ENCODE data around the gene SSNA1. TPM values are rescaled to one million over a fixed set of nuclear protein-coding genes. Genes with fewer than 3 reads are reported as not detected.

The SSNA1 gene
- total and polyA plus RNA-seq, 5 donors, result 43.2 to 86.4 (median 50.1) TPM

DNA sequence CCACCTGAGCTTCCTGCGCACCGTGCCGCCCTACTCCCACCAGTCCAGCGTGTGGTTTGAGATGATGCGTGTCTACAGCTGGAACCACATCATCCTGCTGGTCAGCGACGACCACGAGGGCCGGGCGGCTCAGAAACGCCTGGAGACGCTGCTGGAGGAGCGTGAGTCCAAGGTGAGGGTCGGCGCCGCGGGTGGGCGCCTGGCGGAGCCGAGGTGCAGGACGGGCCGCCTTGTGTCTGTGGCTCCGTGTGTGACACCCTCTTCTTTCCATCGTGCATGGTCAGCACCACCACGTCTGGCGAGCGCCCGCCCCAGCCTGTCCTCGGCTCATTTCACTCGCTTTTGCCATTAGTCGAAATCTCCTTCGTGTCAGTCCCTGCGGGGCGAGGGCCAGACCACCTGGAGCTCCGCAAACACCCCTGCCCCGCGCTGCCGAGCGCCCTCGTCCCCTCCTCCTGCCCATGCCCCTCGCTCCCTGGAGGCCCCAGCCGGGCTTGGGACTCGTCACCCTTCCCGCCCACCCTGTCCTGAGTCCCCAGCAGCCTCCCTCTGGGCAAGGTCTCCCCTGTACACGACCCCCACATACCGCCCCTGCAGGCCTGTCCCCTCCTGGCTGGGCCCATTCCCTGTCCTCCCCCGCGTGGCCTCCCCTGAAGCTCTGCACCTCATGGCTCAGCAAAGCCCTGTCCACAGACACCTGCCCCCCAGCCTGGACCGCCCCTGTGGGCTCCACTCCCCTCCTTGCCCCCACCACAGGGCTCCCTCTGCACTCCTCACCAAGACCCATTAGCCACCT lies 42.5 kb upstream of the SSNA1 start:
- ATAC-seq, result peak in 1 of 2 donors; percentile 36
- H3K27ac ChIP-seq (ENCODE audit: low read length), result no peak overlapping the region
- no peaks in the 10 kb centered on the region for H3K9me3 ChIP-seq (ENCODE audit: control insufficient read depth, low read length)
- DNase-seq, result peak; percentile 7 to 49 (median 34)
- intact Hi-C loops (cut with DNase I), result no loop called here
- H3K27me3 ChIP-seq (ENCODE audit: control insufficient read depth, insufficient read depth), result no peaks in the 10 kb centered on the region
- WGBS, result 51% methylated on average over 48 of the region's 49 CpGs
- H3K4me3 ChIP-seq (ENCODE audit: low read length), result no peak overlapping the region
- H3K4me1 ChIP-seq (ENCODE audit: control insufficient read depth, insufficient read depth, low read length), result no peaks in the 10 kb centered on the region

DNA sequence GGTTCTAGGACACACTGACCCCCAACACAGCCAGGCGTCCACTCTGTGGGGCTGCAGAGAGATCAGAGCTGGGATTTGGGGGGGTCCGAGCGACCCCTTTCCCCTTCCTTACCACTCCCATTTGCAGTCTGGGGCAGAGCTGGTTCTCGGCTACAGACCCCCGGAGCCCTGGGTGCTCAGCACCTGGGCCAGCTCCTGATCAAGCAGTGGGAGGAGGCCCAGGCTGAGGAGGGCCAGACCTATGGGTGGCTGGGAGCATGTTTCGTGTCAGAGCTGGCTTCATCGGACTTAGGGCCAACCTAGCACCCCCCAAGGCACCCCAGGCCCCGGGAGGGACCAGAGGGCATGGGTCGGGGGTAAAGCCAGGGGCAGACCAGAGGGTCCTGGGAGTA lies 42.0 kb upstream of the SSNA1 start:
- Histone ChIP-seq H3K4me3 (ENCODE audit: low read length) (no peak overlapping the region), H3K27ac (ENCODE audit: low read length) (no peak overlapping the region), H3K9me3 (ENCODE audit: control insufficient read depth, low read length) (no peaks in the 10 kb centered on the region), H3K27me3 (ENCODE audit: control insufficient read depth, insufficient read depth) (no peaks in the 10 kb centered on the region), H3K4me1 (ENCODE audit: control insufficient read depth, insufficient read depth, low read length) (no peaks in the 10 kb centered on the region)
- intact Hi-C loops (cut with DNase I), result no loop called here
- DNase-seq (peak; percentile 10 to 23 (median 11)), ATAC-seq (peak in 1 of 2 donors; percentile 9)
- 58% methylated on average over 9 of the region's 9 CpGs for WGBS

DNA sequence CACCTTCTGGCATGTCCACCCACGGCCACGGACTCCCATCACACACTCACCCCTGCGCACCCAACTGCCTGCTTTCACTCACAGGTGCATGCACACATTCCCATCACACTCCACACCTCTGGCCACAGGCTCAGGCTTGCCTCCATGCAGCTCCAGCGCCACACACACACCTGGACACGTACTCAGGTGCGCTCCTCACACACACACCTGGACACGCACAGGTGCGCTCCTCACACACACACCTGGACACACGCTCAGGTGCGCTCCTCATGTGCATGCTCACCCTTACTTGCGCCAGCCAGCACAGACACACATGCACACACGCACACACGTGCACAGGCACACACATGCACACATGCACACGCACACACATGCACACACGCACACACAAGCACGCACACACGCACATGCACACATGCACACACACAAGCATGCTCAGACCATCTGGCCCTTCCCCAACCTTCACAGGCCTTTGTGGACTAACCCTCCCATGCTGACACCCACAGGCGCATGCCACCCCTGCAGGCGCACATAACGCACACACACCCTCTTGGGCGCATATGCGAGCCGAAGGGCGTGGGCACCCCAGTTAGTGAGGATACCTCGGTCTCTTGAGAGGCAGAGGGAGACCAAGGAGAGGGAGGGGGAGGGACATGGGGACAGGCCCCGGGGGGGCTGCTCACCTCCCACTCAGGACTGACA lies 41.2 kb upstream of the SSNA1 start:
- Histone ChIP-seq H3K27me3 (ENCODE audit: control insufficient read depth, insufficient read depth) (no peaks in the 10 kb centered on the region), H3K9me3 (ENCODE audit: control insufficient read depth, low read length) (no peaks in the 10 kb centered on the region), H3K4me3 (ENCODE audit: low read length) (no peak overlapping the region), H3K4me1 (ENCODE audit: control insufficient read depth, insufficient read depth, low read length) (no peaks in the 10 kb centered on the region), H3K27ac (ENCODE audit: low read length) (no peak overlapping the region)
- intact Hi-C loops (cut with DNase I), result no loop called here
- DNase-seq, result peak; percentile 4 to 26 (median 5)
- 87% methylated on average over 26 of the region's 26 CpGs for WGBS
- ATAC-seq, result no peak

DNA sequence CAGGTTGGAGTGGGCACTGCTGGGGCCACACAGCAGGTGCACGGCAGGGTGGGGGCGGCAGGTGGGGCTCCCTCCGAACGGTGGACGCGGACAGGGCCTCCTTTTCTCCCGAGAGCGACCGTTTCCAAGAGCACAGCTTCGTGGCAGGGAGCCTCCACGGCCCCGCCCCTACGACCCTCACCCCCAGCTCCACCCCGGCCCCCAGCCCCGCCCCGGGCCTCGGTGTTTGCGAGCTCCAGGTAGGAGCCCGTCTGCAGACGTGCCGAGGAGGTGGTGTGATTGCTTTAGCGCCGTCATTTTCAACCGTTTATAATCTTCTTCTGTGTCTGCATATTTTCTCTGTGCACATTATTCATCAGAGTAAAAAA lies 40.7 kb upstream of the SSNA1 start:
- Histone ChIP-seq H3K4me1 (ENCODE audit: control insufficient read depth, insufficient read depth, low read length) (no peaks in the 10 kb centered on the region), H3K4me3 (ENCODE audit: low read length) (no peak overlapping the region), H3K27ac (ENCODE audit: low read length) (no peak overlapping the region), H3K27me3 (ENCODE audit: control insufficient read depth, insufficient read depth) (no peaks in the 10 kb centered on the region), H3K9me3 (ENCODE audit: control insufficient read depth, low read length) (no peaks in the 10 kb centered on the region)
- ATAC-seq (no peak), DNase-seq (peak in 2 of 3 donors; percentile 32 to 54)
- WGBS, result 28% methylated on average over 24 of the region's 24 CpGs
- intact Hi-C loops (cut with DNase I), result no loop called here

DNA sequence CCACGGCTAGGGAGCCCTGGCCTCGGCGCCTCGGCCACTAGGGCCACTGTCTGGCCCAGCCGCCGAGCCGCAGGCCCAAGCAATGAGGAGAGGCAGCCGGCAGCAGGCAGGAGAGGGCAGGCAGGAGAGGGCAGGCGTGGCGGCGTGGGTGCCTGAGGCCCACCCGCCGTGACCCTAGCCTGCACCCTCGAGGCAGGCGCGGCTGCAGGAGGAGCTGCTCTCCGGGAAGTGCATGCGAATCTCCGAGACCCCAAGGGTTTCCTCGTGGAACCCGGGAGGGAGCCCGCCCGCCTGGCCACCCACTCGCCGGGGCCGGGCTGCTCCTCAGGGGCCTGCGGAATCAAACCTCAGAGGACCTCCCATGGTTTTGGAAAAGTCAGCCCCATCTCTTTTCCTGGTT lies 40.2 kb upstream of the SSNA1 start:
- Histone ChIP-seq H3K27me3 (ENCODE audit: control insufficient read depth, insufficient read depth) (no peaks in the 10 kb centered on the region), H3K27ac (ENCODE audit: low read length) (no peak overlapping the region), H3K9me3 (ENCODE audit: control insufficient read depth, low read length) (no peaks in the 10 kb centered on the region), H3K4me3 (ENCODE audit: low read length) (no peak overlapping the region), H3K4me1 (ENCODE audit: control insufficient read depth, insufficient read depth, low read length) (no peaks in the 10 kb centered on the region)
- intact Hi-C loops (cut with DNase I), result no loop called here
- ATAC-seq (no peak), DNase-seq (peak in 2 of 3 donors; percentile 16 to 36)
- 72% methylated on average over 27 of the region's 27 CpGs for WGBS

DNA sequence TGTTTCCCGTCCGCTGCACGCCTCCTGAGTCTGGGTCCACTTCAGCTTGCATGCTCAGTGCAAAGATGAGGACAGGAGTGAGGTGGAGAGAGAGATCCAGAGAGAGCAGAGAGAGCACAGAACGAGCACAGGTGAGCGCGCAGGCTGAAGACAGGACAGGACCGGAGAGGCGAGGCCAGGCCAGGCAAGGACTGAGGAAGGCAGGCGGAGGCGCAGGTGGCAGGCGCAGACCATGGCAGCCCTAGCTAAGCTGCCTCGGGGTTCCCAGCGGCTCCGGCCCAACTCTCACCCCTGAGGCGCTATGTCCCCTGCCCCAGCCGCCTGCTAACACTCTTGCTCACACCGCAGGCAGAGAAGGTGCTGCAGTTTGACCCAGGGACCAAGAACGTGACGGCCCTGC lies 39.8 kb upstream of the SSNA1 start:
- 84% methylated on average over 19 of the region's 19 CpGs for WGBS
- ATAC-seq (no peak), DNase-seq (peak in 2 of 3 donors; percentile 24 to 27)
- Histone ChIP-seq H3K9me3 (ENCODE audit: control insufficient read depth, low read length) (no peaks in the 10 kb centered on the region), H3K27me3 (ENCODE audit: control insufficient read depth, insufficient read depth) (no peaks in the 10 kb centered on the region), H3K27ac (ENCODE audit: low read length) (no peak overlapping the region), H3K4me1 (ENCODE audit: control insufficient read depth, insufficient read depth, low read length) (no peaks in the 10 kb centered on the region), H3K4me3 (ENCODE audit: low read length) (no peak overlapping the region)
- intact Hi-C loops (cut with DNase I), result no loop called here

DNA sequence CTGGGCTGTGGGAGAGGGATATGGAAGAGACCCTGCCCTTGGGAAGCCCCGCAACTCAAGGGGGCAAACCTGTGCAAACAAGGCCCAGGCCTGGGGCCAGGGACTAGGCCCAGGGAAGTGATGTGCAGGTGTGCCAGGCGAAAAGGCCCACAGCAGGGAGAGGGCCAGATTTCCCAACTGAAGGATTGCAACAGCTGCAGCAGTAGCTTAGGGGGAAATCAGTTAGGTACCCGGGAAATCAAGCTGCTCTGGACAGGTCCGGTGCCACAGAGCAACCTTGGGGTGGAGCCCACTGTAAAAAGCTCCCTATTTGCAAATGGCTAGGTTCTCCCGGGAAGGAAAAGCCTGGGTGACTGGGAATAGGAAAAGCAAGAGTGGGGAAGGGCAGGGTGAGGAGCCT lies 39.1 kb upstream of the SSNA1 start:
- DNase-seq (peak in 1 of 3 donors; percentile 19), ATAC-seq (no peak)
- no peaks in the 10 kb centered on the region for H3K9me3 ChIP-seq (ENCODE audit: control insufficient read depth, low read length)
- WGBS, result 82% methylated on average over 5 of the region's 5 CpGs
- no peak overlapping the region for H3K27ac ChIP-seq (ENCODE audit: low read length)
- no peaks in the 10 kb centered on the region for H3K27me3 ChIP-seq (ENCODE audit: control insufficient read depth, insufficient read depth)
- H3K4me3 ChIP-seq (ENCODE audit: low read length), result no peak overlapping the region
- intact Hi-C loops (cut with DNase I), result no loop called here
- no peaks in the 10 kb centered on the region for H3K4me1 ChIP-seq (ENCODE audit: control insufficient read depth, insufficient read depth, low read length)

DNA sequence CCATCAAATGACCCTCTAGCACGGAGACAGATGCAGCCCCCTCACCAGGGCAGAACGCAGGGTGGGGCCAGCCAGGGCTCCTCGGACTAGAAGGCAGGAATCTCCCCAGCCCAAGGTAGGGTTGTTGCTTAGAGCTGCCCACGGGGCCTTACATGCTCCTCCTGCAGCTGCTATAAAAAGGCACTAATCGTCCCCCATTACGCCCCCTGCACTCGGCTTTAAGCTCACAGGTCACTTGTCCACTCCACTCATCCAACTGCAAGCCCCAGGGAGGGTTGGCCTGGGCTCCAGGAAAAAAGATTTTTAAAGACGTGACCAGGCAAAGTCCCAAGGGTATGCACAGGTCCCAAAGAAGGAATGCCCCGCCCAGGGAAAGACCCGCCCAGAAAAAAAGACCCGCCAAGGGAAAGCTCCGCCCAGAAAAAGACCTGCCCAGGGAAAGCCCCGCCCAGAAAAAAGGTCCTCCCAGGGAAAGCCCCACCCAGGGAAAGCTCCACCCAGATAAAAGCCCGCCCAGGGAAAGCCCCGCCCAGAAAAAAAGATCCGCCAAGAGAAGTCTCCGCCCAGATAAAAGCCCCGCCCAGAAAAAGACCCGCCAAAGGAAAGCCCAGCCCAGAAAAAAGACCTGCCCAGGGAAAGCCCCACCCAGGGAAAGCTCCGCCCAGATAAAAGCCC lies 38.4 kb upstream of the SSNA1 start:
- ATAC-seq (no peak), DNase-seq (peak in 2 of 3 donors; percentile 20 to 22)
- 54% methylated on average over 20 of the region's 20 CpGs for WGBS
- Histone ChIP-seq H3K4me1 (ENCODE audit: control insufficient read depth, insufficient read depth, low read length) (no peaks in the 10 kb centered on the region), H3K9me3 (ENCODE audit: control insufficient read depth, low read length) (no peaks in the 10 kb centered on the region), H3K27ac (ENCODE audit: low read length) (no peak overlapping the region), H3K4me3 (ENCODE audit: low read length) (no peak overlapping the region), H3K27me3 (ENCODE audit: control insufficient read depth, insufficient read depth) (no peaks in the 10 kb centered on the region)
- intact Hi-C loops (cut with DNase I), result no loop called here

DNA sequence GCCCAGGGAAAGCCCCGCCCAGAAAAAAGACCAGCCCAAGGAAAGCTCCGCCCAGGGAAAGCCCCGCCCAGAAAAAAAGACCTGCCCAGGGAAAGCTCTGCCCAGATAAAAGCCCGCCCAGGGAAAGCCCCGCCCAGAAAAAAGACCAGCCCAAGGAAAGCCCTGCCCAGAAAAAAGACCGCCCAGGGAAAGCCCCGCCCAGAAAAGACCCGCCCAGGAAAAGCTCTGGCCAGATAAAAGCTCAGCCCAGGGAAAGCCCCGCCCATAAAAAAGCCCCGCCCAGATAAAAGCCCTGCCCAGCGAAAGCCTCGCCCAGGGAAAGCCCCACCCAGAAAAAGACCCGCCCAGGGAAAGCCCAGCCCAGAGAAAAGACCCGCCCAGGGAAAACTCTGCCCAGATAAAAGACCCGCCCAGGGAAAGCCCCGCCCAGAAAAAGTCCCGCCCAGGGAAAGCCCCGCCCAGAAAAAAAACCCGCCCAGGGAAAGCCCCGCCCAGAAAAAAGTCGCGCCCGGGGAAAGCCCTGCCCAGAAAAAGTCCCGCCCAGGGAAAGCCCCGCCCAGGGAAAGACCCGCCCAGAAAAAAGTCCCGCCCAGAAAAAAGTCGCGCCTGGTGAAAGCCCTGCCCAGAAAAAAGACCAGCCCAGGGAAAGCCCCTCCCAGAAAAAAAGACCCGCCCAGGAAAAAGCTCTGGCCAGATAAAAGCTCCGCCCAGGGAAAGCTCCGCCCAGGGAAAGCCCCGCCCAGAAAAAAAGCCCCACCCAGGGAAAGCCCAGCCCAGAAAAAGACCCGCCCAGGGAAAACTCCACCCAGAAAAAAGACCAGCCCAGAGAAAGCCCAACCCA lies 37.6 kb upstream of the SSNA1 start:
- ATAC-seq (peak in 1 of 2 donors; percentile 40), DNase-seq (peak in 2 of 3 donors; percentile 38 to 56)
- Histone ChIP-seq H3K9me3 (ENCODE audit: control insufficient read depth, low read length) (no peaks in the 10 kb centered on the region), H3K27me3 (ENCODE audit: control insufficient read depth, insufficient read depth) (no peaks in the 10 kb centered on the region), H3K4me1 (ENCODE audit: control insufficient read depth, insufficient read depth, low read length) (no peaks in the 10 kb centered on the region), H3K4me3 (ENCODE audit: low read length) (no peak overlapping the region), H3K27ac (ENCODE audit: low read length) (no peak overlapping the region)
- intact Hi-C loops (cut with DNase I), result no loop called here
- 36% methylated on average over 34 of the region's 34 CpGs for WGBS

DNA sequence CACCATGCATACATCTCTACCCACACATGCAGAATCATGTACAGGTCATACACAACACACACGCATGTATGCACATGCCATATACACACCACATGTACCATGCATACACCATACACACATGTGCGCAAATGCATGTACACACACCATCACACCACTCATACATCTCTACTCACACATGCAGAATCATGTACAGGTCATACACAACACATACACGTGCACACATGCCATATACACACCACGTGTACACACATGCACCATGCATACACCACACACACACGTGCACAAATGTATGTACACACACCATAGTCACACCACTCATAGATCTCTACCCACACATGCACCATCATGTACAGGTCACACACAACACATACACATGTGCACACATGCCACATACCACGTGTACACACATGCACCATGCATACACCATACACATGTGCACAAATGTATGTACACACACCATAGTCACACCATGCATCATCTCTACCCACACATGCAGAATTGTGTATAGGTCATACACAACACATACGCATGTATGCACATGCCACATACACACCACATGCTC lies 35.6 kb upstream of the SSNA1 start:
- Histone ChIP-seq H3K27ac (ENCODE audit: low read length) (no peak overlapping the region), H3K4me1 (ENCODE audit: control insufficient read depth, insufficient read depth, low read length) (no peaks in the 10 kb centered on the region), H3K4me3 (ENCODE audit: low read length) (no peak overlapping the region), H3K9me3 (ENCODE audit: control insufficient read depth, low read length) (no peaks in the 10 kb centered on the region), H3K27me3 (ENCODE audit: control insufficient read depth, insufficient read depth) (no peaks in the 10 kb centered on the region)
- 91% methylated on average over 7 of the region's 7 CpGs for WGBS
- ATAC-seq, result no peak
- no peak for DNase-seq
- intact Hi-C loops (cut with DNase I), result no loop called here
